Aorta (tissue), 5 donors: ENCODE data around the gene TEX28. TPM values are rescaled to one million over a fixed set of nuclear protein-coding genes. Genes with fewer than 3 reads are reported as not detected.

Experiments used
- ATAC-seq: fragments of 200-7000 bp; cut with Tn5 transposase; one replicate; pipeline ENCODE4 v1.9.1; 2022; ENCODE audit warnings: moderate library complexity; ENCODE audit not compliant: low FRiP score
- DNase-seq, 2 donors: peaks; one replicate each; pipeline ENCODE4 v3.0.0-alpha.2; 2020
- H3K27ac ChIP-seq, 2 donors: one replicate each; pipeline ENCODE4 v1.5.1; 2013; ENCODE audit warnings: low read length in 2 of 2, mild to moderate bottlenecking in 2 of 2, moderate library complexity in 2 of 2, control low read depth in 1 of 2, inconsistent platforms in 1 of 2, low read depth in 1 of 2
- H3K27me3 ChIP-seq, 2 donors: one replicate each; pipeline ENCODE4 v1.6.1; 2013; ENCODE audit warnings: control low read depth in 1 of 2, low read length in 1 of 2, mild to moderate bottlenecking in 1 of 2, moderate library complexity in 1 of 2; ENCODE audit not compliant: insufficient read depth in 2 of 2, control insufficient read depth in 1 of 2
- H3K36me3 ChIP-seq, 2 donors: one replicate each; pipeline ENCODE4 v1.6.1; 2013; ENCODE audit warnings: control low read depth in 1 of 2, low read length in 1 of 2, mild to moderate bottlenecking in 1 of 2; ENCODE audit not compliant: insufficient read depth in 2 of 2, control insufficient read depth in 1 of 2
- H3K4me1 ChIP-seq, 2 donors: one replicate each; pipeline ENCODE4 v1.6.1; 2013; ENCODE audit warnings: low read length in 2 of 2, control low read depth in 1 of 2, mild to moderate bottlenecking in 1 of 2, moderate library complexity in 1 of 2; ENCODE audit not compliant: insufficient read depth in 2 of 2, control insufficient read depth in 1 of 2
- H3K4me3 ChIP-seq, 2 donors: one replicate each; pipeline ENCODE4 v1.5.1; 2013; ENCODE audit warnings: low read length in 2 of 2, control low read depth in 1 of 2, mild to moderate bottlenecking in 1 of 2
- H3K9me3 ChIP-seq: one replicate; pipeline ENCODE4 v1.6.1; 2013; ENCODE audit warnings: mild to moderate bottlenecking, low read length; ENCODE audit not compliant: control insufficient read depth
- WGBS, 2 donors: extraction: QIAGEN DNeasy Blood & Tissue Kit; methylation state at CpG; one replicate each; pipeline ENCODE4 v1.1.7; 2013; 5-methylcytosine and 5-hydroxymethylcytosine counted together
- intact Hi-C, 2 donors: fragments of 100-400 bp; cut with DNase I; formaldehyde crosslinking; loops; one replicate each; pipeline versions ENCODE4 v1.14.2 to v1.15.0; 2022
- polyA plus RNA-seq, 2 donors: library from polyadenylated mRNA; stranded (reverse); fragments of 200-250 nt; gene quantifications; one replicate each; pipeline ENCODE4 v1.2.3, GENCODE V29; 2013
- total RNA-seq, 2 donors: library from RNA; stranded (reverse); fragmentation: NEBNext Ultra II Directional; extraction: Animal tissue kit (Norgen Biotek cat#: 25700); gene quantifications; one replicate each; pipeline ENCODE4 v1.2.1, GENCODE V29; 2021
- donor health status: healthy with polysubstance abuse.
- donor health status: Bipolar disorder and iron deficiency.
- donor health status: DM: no; HTN: no; CAD: no.
- donor health status: DM: no; HTN: no; CAD: no.
- donor health status: DM: yes; HTN: yes; CAD: no.

TEX28 gene
- total and polyA plus RNA-seq, 4 donors, result not detected

DNA sequence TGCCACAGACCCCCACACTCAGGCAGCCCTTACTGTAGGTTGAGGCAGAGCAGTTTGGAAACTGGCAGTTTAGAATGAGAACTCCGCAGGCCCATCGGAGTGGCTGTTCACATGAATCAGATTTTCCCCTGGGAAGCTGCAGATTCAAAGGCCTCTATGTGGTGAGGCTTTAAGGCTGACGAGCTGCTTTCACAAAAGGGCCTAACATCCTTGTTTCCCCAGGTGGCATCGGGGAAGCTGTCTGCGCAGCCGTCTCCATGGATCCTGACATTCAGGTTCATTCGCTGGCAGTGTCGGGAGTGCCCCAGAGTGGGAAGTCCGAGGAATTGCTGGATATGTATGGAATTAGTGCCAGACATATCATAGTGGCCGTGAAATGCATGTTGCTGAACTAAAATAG is 34.4 kb upstream of the TEX28 start:
- no peaks in the 10 kb centered on the region for H3K36me3 ChIP-seq
- H3K27ac ChIP-seq, result no peak overlapping the region
- H3K4me1 ChIP-seq, result no peaks in the 10 kb centered on the region
- intact Hi-C loops, result no loop called here
- 68 to 74% methylated on average over 10 of the region's 10 CpGs for WGBS, 2 donors
- no peak for DNase-seq
- no peak for ATAC-seq
- H3K4me3 ChIP-seq, result no peak overlapping the region
- H3K27me3 ChIP-seq, result no peaks in the 10 kb centered on the region
- no peaks in the 10 kb centered on the region for H3K9me3 ChIP-seq

DNA sequence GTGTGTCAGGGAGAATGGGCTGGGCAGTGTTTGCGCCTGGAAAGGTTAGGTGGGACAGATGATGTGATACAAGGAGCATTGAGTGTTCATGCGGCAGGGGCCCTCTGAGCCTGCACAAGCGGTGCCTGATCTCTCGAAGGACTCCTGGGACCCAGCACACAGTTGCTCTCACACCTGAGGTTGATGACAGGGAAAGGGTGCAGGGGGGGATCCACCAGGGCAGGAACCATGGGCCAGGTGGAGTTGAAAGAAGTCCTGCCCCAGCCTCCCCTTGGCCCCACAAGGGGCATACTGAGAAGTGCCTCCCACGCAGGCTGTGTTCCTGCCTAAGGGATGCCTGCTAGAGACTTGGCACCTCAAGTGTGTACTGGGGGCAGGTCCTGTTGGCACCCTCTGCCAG is 33.7 kb upstream of the TEX28 start:
- no peaks in the 10 kb centered on the region for H3K27me3 ChIP-seq
- intact Hi-C loops, result no loop called here
- no peaks in the 10 kb centered on the region for H3K9me3 ChIP-seq
- no peaks in the 10 kb centered on the region for H3K4me1 ChIP-seq
- ATAC-seq, result no peak
- no peak overlapping the region for H3K27ac ChIP-seq
- H3K4me3 ChIP-seq, result no peak overlapping the region
- 90 to 94% methylated on average over 4 to 5 of the region's 5 CpGs for WGBS, 2 donors
- no peak for DNase-seq
- no peaks in the 10 kb centered on the region for H3K36me3 ChIP-seq

DNA sequence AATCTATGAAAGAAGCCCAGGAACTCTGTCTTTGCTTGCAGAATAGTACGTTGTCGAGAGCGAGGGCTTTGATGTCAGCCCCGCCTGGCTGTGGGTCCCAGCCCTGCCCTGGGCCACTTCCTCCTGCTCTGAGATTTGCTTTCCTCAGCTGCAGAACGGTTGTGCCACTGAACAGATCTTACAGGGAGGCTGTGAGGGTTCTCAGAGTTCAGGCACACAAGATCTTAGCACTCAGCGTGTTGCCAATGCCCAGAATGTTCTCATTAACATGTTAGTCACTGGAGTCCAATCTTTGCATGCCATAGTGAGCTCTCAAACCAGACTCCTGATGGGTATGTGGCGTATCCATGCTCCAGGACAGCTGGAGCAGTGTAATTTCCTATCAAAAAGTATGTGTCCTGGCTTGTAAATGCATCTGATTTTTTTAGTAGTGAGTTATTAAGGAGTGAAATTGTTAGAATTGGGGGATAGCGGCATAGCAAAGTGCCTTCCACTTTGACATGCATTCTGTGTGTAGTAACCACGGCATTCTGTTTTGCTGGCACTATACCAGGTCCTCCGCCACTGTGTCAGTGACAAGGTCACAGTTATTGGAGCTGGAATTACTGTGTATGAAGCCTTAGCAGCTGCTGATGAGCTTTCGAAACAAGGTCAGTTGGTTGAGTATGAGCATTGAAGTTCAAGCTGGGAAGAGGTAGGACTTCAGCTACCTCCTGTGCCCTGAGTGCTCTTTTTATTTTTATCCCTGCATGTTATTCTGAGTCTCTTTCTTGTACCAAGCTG is 32.3 kb upstream of the TEX28 start:
- Histone ChIP-seq H3K4me3 (no peak overlapping the region), H3K4me1 (no peaks in the 10 kb centered on the region), H3K27me3 (no peaks in the 10 kb centered on the region), H3K27ac (no peak overlapping the region), H3K9me3 (no peaks in the 10 kb centered on the region), H3K36me3 (no peaks in the 10 kb centered on the region)
- DNase-seq, result no peak
- ATAC-seq, result no peak
- WGBS, 2 donors, result 16 to 32% methylated on average over 11 of the region's 11 CpGs
- intact Hi-C loops, result no loop called here

DNA sequence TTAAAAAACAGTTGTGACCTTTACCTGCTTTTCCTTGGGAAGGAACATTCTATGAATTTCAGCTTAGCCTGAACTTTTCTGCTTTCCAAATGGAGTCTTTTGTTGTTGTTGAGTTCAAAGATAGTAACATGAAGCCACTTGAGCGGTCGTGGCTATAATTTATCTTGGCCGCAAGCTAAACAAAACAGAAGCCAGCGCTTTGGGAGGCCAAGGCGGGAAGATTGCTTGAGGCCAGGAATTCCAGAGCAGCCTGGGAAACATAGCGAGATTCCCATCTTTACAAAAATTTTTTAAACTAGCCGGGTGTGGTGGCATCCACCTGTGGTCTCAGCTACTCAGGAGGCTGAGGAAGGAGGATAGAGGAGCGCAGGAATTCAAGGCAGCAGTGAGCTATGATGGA is 30.6 kb upstream of the TEX28 start:
- no peak for ATAC-seq
- Histone ChIP-seq H3K27ac (no peak overlapping the region), H3K4me3 (no peak overlapping the region), H3K4me1 (no peaks in the 10 kb centered on the region), H3K9me3 (no peaks in the 10 kb centered on the region), H3K27me3 (no peaks in the 10 kb centered on the region), H3K36me3 (no peaks in the 10 kb centered on the region)
- 18 to 33% methylated on average over 8 of the region's 8 CpGs for WGBS, 2 donors
- no peak for DNase-seq
- intact Hi-C loops, result no loop called here

DNA sequence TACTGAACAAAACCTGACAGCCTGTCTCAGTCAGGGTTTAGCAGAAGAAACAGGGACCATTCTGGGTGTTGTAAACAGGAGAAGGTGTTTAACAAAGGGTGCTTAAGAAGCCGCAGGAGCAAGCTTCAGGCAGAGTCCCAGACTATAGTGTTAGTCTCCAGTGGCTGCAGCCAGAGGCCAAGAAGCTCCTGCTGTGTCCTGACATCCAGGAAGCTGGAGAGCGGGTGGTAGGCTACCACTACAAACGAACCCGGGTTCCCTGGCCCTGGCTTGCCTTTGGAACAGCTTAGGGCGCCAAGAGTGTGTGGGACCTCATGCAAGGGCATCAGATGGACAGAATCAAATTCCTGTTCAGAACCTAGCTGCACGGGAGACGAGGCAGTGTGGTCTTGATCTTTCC is 28.6 kb upstream of the TEX28 start:
- 73 to 78% methylated on average over 7 of the region's 7 CpGs for WGBS, 2 donors
- H3K9me3 ChIP-seq, result no peaks in the 10 kb centered on the region
- intact Hi-C loops, result no loop called here
- no peak for DNase-seq
- no peak overlapping the region for H3K27ac ChIP-seq
- no peaks in the 10 kb centered on the region for H3K4me1 ChIP-seq
- no peak overlapping the region for H3K4me3 ChIP-seq
- no peak for ATAC-seq
- H3K27me3 ChIP-seq, result no peaks in the 10 kb centered on the region
- H3K36me3 ChIP-seq, result no peaks in the 10 kb centered on the region

DNA sequence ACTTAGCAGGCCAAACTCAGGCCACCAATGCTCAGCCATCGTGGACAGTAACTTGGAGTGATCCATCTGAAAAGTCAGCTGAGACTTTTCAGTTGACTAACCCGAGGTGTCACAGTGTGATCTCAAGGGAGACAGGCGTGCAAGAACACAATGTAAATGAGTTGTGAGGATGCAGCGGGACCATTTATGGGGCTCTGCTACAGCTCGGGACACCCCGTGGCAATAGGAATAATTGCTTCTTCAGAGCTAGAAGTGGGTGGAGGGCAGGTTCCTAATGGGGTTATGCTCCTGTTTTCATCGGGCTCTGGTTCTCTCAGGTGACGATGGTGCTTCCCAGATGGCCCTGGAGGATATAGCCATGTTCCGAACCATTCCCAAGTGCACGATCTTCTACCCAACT is 28.0 kb upstream of the TEX28 start:
- no peaks in the 10 kb centered on the region for H3K36me3 ChIP-seq
- DNase-seq, result no peak
- no peak overlapping the region for H3K4me3 ChIP-seq
- H3K9me3 ChIP-seq, result no peaks in the 10 kb centered on the region
- 81 to 92% methylated on average over 10 of the region's 10 CpGs for WGBS, 2 donors
- no peak for ATAC-seq
- H3K27me3 ChIP-seq, result no peaks in the 10 kb centered on the region
- intact Hi-C loops, result no loop called here
- H3K4me1 ChIP-seq, result no peaks in the 10 kb centered on the region
- no peak overlapping the region for H3K27ac ChIP-seq

DNA sequence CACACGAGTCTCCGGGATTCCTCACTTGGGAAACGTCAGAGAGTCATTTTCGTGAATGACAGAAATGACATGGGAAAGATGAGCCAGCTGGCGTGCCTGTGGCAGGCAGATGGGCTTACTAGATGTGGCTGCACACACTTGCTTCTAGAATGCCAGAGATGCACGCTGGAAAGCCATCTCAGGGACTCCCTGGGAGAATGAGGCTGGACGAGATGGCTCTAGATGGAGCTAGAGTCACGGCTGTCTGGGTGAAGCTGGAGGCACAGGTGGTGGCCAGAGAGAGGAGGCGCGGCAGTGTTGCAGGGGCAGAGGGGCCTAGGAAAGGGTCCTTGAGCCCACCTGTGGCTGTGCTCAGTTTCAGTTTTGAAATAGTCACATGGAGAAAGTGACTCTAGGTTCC is 26.7 kb upstream of the TEX28 start:
- Histone ChIP-seq H3K4me3 (no peak overlapping the region), H3K27me3 (no peaks in the 10 kb centered on the region), H3K27ac (no peak overlapping the region), H3K36me3 (no peaks in the 10 kb centered on the region), H3K9me3 (no peaks in the 10 kb centered on the region), H3K4me1 (no peaks in the 10 kb centered on the region)
- intact Hi-C loops, result no loop called here
- WGBS, 2 donors, result 70 to 78% methylated on average over 10 of the region's 10 CpGs
- DNase-seq (no peak), ATAC-seq (no peak)

DNA sequence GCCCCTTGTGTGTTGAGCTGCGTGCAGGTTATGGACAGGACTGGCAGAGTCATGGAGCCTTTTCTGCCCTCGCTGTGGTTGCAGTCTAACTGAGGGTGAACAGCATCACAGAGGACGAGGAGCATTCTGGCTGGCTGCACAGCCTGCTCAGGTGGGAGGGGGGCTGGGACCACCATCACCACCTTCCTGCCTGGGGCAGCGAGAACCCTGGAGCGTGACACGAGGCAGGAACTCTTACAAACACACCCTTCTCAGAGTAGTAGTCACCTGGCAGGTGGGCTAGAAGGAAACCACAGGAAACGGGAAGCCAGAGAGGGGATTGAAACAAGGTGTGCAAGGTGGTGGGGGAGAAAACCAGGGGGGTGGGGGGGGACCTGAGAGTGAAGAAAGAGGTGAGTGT is 26.2 kb upstream of the TEX28 start:
- H3K36me3 ChIP-seq, result no peaks in the 10 kb centered on the region
- H3K4me3 ChIP-seq, result no peak overlapping the region
- H3K27me3 ChIP-seq, result no peaks in the 10 kb centered on the region
- WGBS, 2 donors, result 83 to 90% methylated on average over 7 of the region's 7 CpGs
- DNase-seq, result no peak
- no peaks in the 10 kb centered on the region for H3K4me1 ChIP-seq
- H3K27ac ChIP-seq, result no peak overlapping the region
- intact Hi-C loops, result no loop called here
- no peak for ATAC-seq
- H3K9me3 ChIP-seq, result no peaks in the 10 kb centered on the region

DNA sequence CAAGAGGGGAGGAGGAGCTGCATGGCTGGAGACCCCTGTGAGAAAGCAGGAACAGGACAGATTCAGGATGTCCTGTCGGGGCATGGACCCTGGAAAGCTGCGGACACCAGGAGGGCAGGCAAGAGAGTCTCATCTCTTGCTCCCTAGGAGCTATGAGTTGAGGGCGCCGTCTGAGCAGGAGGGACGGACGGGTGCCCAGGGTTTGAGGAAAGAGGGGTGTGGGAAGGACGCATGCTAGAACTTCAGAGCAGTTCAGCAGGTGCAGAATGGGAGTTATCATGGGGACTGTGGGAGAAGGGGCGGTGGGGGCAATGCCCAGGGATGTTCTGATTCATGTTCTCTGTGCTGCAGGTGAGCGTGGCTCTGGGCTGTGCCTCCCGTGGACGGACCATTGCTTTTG is 25.5 kb upstream of the TEX28 start:
- ATAC-seq (no peak), DNase-seq (no peak)
- no peaks in the 10 kb centered on the region for H3K4me1 ChIP-seq
- H3K4me3 ChIP-seq, result no peak overlapping the region
- no peaks in the 10 kb centered on the region for H3K36me3 ChIP-seq
- WGBS, 2 donors, result 92% methylated on average over 11 of the region's 11 CpGs
- H3K27me3 ChIP-seq, result no peaks in the 10 kb centered on the region
- intact Hi-C loops, result no loop called here
- H3K9me3 ChIP-seq, result no peaks in the 10 kb centered on the region
- no peak overlapping the region for H3K27ac ChIP-seq
